ENCODE measurements around the gene ADAT3.

Gene ADAT3

DNA sequence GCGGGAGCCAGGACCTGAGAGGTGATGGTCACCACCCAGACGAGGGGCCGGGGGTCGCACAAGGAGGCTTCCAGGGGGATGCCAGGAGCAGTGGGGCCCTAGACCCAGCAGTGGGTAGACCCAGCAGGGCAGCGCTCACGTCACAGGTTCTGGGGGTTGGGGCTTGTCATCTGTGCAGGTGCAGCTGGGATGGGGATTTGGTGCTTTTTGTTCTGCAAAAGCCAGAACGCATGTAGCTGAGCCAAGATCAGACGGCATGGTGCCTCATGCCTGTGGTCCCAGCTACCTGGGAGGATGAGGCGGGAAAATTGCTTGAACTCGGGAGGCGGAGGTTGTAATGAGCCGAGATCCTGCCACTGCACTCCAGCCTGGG is 50.9 kb downstream of the ADAT3 start:
- in situ Hi-C loops (cut with MboI; ENCODE audit: low sequenced_read_pairs): no loop called here

DNA sequence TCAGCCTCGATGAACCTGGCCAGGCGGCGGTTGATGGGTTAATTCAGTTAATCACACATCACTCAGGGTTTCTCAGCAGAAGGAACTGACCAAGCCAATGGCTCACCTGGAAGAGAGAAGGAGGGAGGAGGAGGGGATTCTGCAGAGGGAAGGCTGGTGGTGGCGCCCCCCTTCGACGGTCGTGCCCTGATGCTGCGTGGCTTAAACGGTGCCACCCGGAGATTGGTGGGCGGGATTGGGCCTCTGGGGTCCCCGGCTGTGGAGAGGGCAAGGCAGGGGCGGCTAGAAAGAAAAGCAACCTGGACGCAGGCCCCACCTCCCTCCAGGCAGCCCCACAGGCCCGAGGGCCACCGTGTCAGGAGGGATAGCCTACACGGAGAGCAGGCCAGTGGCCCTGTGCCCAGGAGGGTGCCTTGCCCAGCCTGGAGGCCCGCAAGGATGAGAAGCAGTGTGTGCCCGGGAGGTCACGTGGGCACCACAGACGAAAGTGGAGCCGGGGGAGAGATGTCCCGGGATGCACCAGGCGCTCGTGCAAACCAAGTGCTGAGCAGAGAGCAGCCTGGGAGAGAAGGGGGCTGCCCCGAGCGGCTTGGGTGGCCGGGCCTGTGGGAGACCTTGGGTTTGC is 51.8 kb downstream of the ADAT3 start:
- in situ Hi-C loops (cut with MboI; ENCODE audit: low sequenced_read_pairs): no loop called here

DNA sequence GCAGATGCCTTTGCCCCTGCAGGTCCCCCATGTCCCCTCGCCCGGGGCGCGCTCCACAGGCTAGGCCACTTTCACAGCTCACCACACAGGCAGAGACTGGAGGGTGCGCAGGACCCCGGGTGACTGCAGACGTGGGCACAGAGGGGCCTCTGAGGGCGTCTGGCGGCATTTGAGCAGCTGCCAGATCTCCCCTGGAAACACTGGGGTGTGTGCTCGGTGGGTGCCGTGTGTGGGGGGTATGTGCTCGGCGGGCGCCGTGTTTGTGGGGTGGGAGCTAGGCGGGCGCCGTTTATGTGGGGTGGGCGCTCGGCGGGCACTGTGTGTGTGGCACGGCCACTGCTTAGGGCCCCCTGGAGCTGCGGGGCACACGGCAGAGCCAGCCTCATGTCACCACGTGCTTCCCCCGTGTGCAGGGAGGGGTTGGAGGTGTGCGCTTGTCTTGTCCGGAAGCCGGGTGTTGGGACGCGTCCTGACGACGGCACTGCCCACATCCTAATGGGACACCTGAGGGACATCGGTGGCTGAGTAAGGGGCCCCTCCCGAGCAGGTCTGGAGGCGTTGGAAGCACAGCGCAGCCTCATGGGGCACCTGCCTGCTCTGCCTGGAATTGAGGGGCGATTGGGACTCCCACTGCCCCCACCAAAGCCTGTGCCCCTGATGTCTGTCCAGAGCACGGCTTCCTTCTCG is 52.5 kb downstream of the ADAT3 start:
- in situ Hi-C loops (cut with MboI; ENCODE audit: low sequenced_read_pairs): no loop called here

DNA sequence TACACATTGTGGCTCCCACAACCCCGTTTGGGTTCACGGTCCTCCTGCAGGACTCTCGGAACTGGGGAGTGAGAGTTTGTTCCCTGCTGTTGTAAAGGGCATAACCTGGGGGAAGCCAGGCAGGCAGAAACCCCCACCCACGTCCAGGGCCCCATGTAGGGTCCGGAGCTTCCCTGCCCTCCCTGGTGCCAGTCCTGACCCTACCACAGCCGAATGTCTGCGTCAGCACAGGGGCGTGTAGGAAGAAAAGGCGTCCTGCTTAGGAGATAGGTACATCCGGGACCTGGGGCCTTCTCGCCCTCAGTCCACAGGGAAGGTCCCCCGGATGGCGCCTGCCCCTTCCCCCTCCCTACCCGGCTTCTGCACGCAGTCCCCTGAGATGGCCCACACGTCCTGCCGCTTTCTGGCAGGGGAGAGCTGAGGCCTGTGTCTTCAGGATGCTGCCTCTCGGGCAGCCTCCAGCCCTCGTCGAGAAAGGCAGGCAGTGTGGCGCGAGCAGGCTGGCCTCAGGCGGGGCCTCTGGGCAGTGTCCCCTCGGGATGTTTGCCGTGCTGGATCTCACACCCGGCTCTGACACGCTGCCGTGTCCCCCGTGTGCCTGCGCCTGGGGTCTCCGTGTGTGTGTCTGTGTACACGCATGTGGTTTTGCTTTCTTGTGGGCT is 54.9 kb downstream of the ADAT3 start:
- in situ Hi-C loops (cut with MboI; ENCODE audit: low sequenced_read_pairs): no loop called here

DNA sequence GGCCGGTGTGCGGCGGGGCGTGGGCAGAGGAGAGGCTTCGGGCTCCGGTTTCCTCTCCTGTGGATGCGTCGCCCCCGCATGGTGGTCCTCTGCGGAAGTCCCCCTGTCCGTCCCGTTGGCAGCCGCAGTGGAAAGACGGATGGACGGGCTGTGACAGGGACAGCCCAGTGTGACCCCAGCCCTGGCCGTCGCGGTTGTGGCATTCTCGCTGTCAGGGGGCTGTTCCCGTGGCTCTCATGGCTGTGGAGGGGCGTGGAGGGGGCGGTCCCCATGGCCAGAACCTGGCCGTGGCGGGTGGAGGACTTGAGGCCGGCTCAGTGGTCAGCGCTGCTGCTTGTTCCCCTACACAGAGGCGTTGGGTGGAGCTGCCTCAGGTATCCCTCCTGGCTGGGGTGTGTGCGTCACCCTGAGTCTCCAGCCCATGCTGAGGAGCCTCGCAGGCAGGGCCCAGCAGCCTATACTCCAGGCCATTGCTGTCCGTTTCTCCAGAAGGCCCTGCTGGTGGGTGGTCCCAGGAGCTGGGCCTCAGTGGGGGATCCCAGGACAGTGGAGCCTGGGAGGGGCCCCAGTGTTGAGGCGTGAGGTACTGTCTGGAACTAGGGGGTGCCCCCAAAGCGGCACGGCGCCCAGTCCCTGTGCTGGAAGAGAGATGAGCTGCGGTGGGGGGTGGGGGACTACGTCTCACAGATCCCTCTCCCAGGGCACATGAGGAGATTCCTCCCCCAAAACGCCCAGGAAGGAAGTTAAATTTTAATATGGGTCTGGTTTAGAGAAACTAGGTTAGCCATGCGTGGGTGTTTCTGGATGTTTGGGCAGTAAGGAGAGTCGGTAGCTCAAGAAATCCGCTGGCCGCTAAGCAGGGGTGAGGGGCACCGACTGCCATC is 56.0 kb downstream of the ADAT3 start:
- in situ Hi-C loops (cut with MboI; ENCODE audit: low sequenced_read_pairs): no loop called here

DNA sequence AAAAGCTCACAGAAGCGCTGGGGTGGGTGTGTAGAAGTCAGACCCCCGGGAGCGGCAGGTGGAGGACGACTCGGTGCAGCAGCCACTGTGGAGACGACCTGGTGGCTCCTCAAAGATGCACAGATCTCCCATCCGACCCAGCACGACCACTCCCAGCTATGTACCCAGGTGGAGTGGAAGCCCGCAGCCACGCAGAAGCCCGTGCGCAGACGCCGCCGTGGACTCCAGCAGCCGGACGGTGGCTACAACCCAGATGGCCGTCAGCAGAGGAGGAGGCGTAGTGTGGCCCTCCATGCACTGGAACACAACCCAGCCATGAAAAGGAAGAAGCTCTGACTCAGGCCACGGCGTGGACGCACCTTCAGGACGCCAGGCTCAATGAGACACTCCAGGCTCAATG is 57.5 kb downstream of the ADAT3 start:
- in situ Hi-C loops (cut with MboI; ENCODE audit: low sequenced_read_pairs): no loop called here
